ENCODE data around the gene SUN1.

Gene SUN1

DNA sequence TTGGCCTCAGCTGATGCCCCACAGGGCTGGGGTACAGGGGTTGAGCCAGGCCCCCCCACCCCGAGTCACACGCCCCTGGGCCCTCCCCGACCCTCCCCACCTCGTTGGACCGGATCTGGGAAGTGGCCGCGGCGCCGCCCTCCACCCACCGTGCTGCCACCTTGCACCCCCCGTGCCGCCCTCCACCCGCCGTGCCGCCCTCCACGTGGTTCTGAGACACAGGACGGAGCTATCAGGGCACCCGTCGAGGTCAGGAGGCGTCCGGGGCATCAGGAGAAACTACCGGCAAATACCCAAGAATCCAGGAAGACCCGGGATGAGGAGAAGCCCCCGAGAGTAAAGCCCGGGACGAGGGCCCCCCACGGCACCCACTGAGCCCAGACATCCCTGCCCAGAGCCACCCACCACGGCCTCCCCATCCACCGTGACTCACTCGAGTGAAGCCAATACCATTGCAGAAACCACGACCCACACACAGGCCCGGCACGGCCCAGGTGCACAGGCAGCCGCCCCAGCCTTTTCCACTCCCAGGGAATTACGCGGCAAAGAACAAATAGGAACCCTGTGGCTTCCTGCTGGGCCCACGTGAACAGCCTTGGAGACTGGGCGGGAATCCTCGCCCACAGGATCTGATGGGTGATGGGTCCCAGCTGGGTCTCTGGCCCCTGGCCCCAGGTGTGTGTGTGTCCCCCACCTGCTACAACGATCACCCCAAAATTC, 88.2 kb downstream of the SUN1 start:
- Histone ChIP-seq H3K4me3 (ENCODE audit: low read depth, low read length) (no peak overlapping the region), H3K4me1 (ENCODE audit: control insufficient read depth, insufficient read depth, low read length) (no peaks in the 10 kb centered on the region), H3K27ac (ENCODE audit: extremely low read depth, low read depth, low read length) (no peak overlapping the region), H3K36me3 (ENCODE audit: control insufficient read depth in 2 of 2, insufficient read depth in 1 of 2, low read length in 2 of 2) (no peaks in the 10 kb centered on the region), H3K9me3 (ENCODE audit: control insufficient read depth, insufficient read depth, low read depth, low read length) (no peaks in the 10 kb centered on the region)
- TF ChIP-seq EGR2 (tag by site-specific recombination; IDR thresholded peaks at IDR 0.05; ENCODE audit: low read depth), result peak; percentile 78
- no peak for TF ChIP-seq ZNF175 (tag by site-specific recombination; IDR thresholded peaks at IDR 0.05)
- no peak for TF ChIP-seq ZNF610 (tag by site-specific recombination; IDR thresholded peaks at IDR 0.05; ENCODE audit: borderline replicate concordance)
- no peak for TF ChIP-seq ZNF140 (tag by site-specific recombination; IDR thresholded peaks at IDR 0.05)
- no peak for TF ChIP-seq ZNF266 (tag by site-specific recombination; IDR thresholded peaks at IDR 0.05; ENCODE audit: low read depth)
- TF ChIP-seq ZNF423 (tag by site-specific recombination; IDR thresholded peaks at IDR 0.05), result no peak
- TF ChIP-seq, protein P1, sequence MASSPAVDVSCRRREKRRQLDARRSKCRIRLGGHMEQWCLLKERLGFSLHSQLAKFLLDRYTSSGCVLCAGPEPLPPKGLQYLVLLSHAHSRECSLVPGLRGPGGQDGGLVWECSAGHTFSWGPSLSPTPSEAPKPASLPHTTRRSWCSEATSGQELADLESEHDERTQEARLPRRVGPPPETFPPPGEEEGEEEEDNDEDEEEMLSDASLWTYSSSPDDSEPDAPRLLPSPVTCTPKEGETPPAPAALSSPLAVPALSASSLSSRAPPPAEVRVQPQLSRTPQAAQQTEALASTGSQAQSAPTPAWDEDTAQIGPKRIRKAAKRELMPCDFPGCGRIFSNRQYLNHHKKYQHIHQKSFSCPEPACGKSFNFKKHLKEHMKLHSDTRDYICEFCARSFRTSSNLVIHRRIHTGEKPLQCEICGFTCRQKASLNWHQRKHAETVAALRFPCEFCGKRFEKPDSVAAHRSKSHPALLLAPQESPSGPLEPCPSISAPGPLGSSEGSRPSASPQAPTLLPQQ (tag by site-specific recombination; IDR thresholded peaks at IDR 0.05), result no peak
- TF ChIP-seq, protein P2, sequence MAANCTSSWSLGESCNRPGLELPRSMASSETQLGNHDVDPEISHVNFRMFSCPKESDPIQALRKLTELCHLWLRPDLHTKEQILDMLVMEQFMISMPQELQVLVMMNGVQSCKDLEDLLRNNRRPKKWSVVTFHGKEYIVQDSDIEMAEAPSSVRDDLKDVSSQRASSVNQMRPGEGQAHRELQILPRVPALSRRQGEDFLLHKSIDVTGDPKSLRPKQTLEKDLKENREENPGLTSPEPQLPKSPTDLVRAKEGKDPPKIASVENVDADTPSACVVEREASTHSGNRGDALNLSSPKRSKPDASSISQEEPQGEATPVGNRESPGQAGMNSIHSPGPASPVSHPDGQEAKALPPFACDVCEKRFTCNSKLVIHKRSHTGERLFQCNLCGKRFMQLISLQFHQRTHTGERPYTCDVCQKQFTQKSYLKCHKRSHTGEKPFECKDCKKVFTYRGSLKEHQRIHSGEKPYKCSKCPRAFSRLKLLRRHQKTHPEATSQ (tag by site-specific recombination; IDR thresholded peaks at IDR 0.05), result no peak
- TF ChIP-seq ZFHX2 (tag by site-specific recombination; conservative IDR thresholded peaks at IDR 0.05), result peak; percentile 68
- TF ChIP-seq ZEB2 (tag by site-specific recombination; IDR thresholded peaks at IDR 0.05), result no peak
- CTCF ChIA-PET, result interaction anchor here (0.9 kb wide), 1 partner anchor 72 kb away, joined by 3 read pairs; no protein-coding TSS in a partner anchor
- POLR2A ChIA-PET, result no interaction called here

DNA sequence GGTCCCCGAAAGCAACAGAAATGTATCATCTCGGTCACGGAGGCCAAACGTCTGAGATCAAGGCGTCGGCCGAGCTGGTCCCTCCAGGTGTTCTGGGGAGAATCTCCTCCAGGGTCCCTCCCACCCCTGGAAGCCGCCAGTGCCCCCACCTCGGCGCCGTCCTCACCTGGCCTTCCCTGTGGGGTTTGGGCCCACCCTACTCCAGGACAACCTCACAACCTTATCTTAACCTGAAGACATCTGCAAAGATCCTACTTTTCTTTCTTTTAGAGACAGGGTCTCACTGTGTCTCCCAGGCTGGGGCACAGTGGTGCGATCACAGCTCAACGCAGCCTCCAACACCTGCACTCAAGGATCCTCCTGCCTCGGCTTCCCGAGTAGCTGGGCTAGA, 88.8 kb downstream of the SUN1 start:
- no peak for TF ChIP-seq ZNF610 (tag by site-specific recombination; IDR thresholded peaks at IDR 0.05; ENCODE audit: borderline replicate concordance)
- TF ChIP-seq, protein P1 (tag by site-specific recombination; IDR thresholded peaks at IDR 0.05), result no peak
- TF ChIP-seq ZNF146 (tag by site-specific recombination; IDR thresholded peaks at IDR 0.05), result no peak
- TF ChIP-seq ZNF596 (tag by site-specific recombination; IDR thresholded peaks at IDR 0.05), result no peak
- TF ChIP-seq ZNF211 (tag by site-specific recombination; IDR thresholded peaks at IDR 0.05; ENCODE audit: low read depth), result no peak
- no peak for TF ChIP-seq KLF8 (tag by site-specific recombination; IDR thresholded peaks at IDR 0.05)
- TF ChIP-seq, protein P3, sequence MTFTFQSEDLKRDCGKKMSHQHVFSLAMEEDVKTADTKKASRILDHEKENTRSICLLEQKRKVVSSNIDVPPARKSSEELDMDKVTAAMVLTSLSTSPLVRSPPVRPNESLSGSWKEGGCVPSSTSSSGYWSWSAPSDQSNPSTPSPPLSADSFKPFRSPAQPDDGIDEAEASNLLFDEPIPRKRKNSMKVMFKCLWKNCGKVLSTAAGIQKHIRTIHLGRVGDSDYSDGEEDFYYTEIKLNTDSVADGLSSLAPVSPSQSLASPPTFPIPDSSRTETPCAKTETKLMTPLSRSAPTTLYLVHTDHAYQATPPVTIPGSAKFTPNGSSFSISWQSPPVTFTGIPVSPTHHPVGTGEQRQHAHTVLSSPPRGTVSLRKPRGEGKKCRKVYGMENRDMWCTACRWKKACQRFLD (tag by site-specific recombination; IDR thresholded peaks at IDR 0.05), result no peak
- TF ChIP-seq HOXC10 (CRISPR knock-in tag; IDR thresholded peaks at IDR 0.05), result no peak
- TF ChIP-seq, protein P4, sequence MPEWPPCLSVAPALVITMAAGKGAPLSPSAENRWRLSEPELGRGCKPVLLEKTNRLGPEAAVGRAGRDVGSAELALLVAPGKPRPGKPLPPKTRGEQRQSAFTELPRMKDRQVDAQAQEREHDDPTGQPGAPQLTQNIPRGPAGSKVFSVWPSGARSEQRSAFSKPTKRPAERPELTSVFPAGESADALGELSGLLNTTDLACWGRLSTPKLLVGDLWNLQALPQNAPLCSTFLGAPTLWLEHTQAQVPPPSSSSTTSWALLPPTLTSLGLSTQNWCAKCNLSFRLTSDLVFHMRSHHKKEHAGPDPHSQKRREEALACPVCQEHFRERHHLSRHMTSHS (tag by site-specific recombination; IDR thresholded peaks at IDR 0.05), result no peak
- TF ChIP-seq, protein P5, sequence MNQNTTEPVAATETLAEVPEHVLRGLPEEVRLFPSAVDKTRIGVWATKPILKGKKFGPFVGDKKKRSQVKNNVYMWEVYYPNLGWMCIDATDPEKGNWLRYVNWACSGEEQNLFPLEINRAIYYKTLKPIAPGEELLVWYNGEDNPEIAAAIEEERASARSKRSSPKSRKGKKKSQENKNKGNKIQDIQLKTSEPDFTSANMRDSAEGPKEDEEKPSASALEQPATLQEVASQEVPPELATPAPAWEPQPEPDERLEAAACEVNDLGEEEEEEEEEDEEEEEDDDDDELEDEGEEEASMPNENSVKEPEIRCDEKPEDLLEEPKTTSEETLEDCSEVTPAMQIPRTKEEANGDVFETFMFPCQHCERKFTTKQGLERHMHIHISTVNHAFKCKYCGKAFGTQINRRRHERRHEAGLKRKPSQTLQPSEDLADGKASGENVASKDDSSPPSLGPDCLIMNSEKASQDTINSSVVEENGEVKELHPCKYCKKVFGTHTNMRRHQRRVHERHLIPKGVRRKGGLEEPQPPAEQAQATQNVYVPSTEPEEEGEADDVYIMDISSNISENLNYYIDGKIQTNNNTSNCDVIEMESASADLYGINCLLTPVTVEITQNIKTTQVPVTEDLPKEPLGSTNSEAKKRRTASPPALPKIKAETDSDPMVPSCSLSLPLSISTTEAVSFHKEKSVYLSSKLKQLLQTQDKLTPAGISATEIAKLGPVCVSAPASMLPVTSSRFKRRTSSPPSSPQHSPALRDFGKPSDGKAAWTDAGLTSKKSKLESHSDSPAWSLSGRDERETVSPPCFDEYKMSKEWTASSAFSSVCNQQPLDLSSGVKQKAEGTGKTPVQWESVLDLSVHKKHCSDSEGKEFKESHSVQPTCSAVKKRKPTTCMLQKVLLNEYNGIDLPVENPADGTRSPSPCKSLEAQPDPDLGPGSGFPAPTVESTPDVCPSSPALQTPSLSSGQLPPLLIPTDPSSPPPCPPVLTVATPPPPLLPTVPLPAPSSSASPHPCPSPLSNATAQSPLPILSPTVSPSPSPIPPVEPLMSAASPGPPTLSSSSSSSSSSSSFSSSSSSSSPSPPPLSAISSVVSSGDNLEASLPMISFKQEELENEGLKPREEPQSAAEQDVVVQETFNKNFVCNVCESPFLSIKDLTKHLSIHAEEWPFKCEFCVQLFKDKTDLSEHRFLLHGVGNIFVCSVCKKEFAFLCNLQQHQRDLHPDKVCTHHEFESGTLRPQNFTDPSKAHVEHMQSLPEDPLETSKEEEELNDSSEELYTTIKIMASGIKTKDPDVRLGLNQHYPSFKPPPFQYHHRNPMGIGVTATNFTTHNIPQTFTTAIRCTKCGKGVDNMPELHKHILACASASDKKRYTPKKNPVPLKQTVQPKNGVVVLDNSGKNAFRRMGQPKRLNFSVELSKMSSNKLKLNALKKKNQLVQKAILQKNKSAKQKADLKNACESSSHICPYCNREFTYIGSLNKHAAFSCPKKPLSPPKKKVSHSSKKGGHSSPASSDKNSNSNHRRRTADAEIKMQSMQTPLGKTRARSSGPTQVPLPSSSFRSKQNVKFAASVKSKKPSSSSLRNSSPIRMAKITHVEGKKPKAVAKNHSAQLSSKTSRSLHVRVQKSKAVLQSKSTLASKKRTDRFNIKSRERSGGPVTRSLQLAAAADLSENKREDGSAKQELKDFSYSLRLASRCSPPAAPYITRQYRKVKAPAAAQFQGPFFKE (tag by site-specific recombination; IDR thresholded peaks at IDR 0.05; ENCODE audit: borderline replicate concordance), result no peak
- no peak for TF ChIP-seq ZSCAN16 (tag by site-specific recombination; IDR thresholded peaks at IDR 0.05)
- Histone ChIP-seq H3K36me3 (ENCODE audit: control insufficient read depth in 2 of 2, insufficient read depth in 1 of 2, low read length in 2 of 2) (no peaks in the 10 kb centered on the region), H3K4me1 (ENCODE audit: control insufficient read depth, insufficient read depth, low read length) (no peaks in the 10 kb centered on the region), H3K4me3 (ENCODE audit: low read depth, low read length) (no peak overlapping the region), H3K9me3 (ENCODE audit: control insufficient read depth, insufficient read depth, low read depth, low read length) (no peaks in the 10 kb centered on the region), H3K27ac (ENCODE audit: extremely low read depth, low read depth, low read length) (no peak overlapping the region)
- ChIA-PET POLR2A (no interaction called here), CTCF (interaction anchor here (0.9 kb wide), 1 partner anchor 72 kb away, joined by 3 read pairs; no protein-coding TSS in a partner anchor)

Data from HEK293 (cell line).